CD14-positive monocyte (primary cell): Measurements from ENCODE around the gene ITGB1. TPM values are rescaled to one million over a fixed set of nuclear protein-coding genes. Genes with fewer than 3 reads are reported as not detected.

Experiments used
- DNase-seq, 3 donors: peaks; one replicate each; pipeline ENCODE4 v3.0.0-alpha.2; 2011 to 2022
- H2AFZ ChIP-seq: 2 replicates; pipeline ENCODE4 v1.6.0; 2012; ENCODE audit warnings: mild to moderate bottlenecking, low read depth, low read length, inconsistent platforms; ENCODE audit not compliant: insufficient read depth, poor library complexity, severe bottlenecking
- H3K27ac ChIP-seq, 2 donors: 1 replicate in 1 of 2; 2 replicates in 1 of 2; pipeline ENCODE4 v1.5.1; 2012 to 2013; ENCODE audit warnings: low read length in 2 of 2, control low read depth in 1 of 2, inconsistent platforms in 1 of 2, low read depth in 1 of 2, mild to moderate bottlenecking in 1 of 2
- H3K27me3 ChIP-seq, 2 donors: one replicate each; pipeline versions ENCODE4 v1.6.0 to v1.6.1; 2011 to 2013; ENCODE audit warnings: low read length in 2 of 2; ENCODE audit not compliant: control insufficient read depth in 2 of 2, insufficient read depth in 2 of 2
- H3K36me3 ChIP-seq, 2 donors: replicated peaks in 1 of 2; 1 replicate in 1 of 2; 2 replicates in 1 of 2; pipeline versions ENCODE4 v1.5.1 to v1.6.1; 2012 to 2013; ENCODE audit warnings: low read length in 2 of 2, control low read depth in 1 of 2, inconsistent platforms in 1 of 2, mild to moderate bottlenecking in 1 of 2; ENCODE audit not compliant: insufficient read depth in 2 of 2, control insufficient read depth in 1 of 2
- H3K4me1 ChIP-seq, 2 donors: 1 replicate in 1 of 2; 2 replicates in 1 of 2; pipeline versions ENCODE4 v1.5.1 to v1.6.1; 2012 to 2013; ENCODE audit warnings: low read length in 2 of 2, control low read depth in 1 of 2, inconsistent platforms in 1 of 2, mild to moderate bottlenecking in 1 of 2, moderate library complexity in 1 of 2; ENCODE audit not compliant: insufficient read depth in 2 of 2, control insufficient read depth in 1 of 2
- H3K4me2 ChIP-seq: replicated peaks from 2 replicates; pipeline ENCODE3; 2012; ENCODE audit warnings: low read length, moderate library complexity, mild to moderate bottlenecking; ENCODE audit not compliant: poor library complexity, severe bottlenecking; ENCODE audit errors: extremely low read depth
- H3K4me3 ChIP-seq, 3 experiments: fragments of 200-600 bp in 1 of 3; sonication (generic) in 1 of 3; replicated peaks in 1 of 3; 1 replicate in 2 of 3; 2 replicates in 1 of 3; pipeline ENCODE4 v1.5.1; 2011 to 2013; ENCODE audit warnings: low read length in 3 of 3, mild to moderate bottlenecking in 3 of 3, control low read depth in 2 of 3, low read depth in 2 of 3, inconsistent platforms in 1 of 3, moderate library complexity in 1 of 3
- H3K79me2 ChIP-seq: 2 replicates; pipeline ENCODE4 v1.6.0; 2012; ENCODE audit warnings: mild to moderate bottlenecking, control low read depth, inconsistent platforms, low read length, moderate library complexity; ENCODE audit not compliant: insufficient read depth
- H3K9ac ChIP-seq: 2 replicates; pipeline ENCODE4 v1.6.0; 2017; ENCODE audit warnings: low read length, mild to moderate bottlenecking; ENCODE audit not compliant: insufficient read depth, poor library complexity, severe bottlenecking
- H3K9me3 ChIP-seq, 2 donors: replicated peaks in 1 of 2; 1 replicate in 1 of 2; 2 replicates in 1 of 2; pipeline versions ENCODE4 v1.5.1 to v1.6.1; 2012 to 2013; ENCODE audit warnings: low read length in 2 of 2, control low read depth in 1 of 2; ENCODE audit not compliant: control insufficient read depth in 1 of 2, insufficient read depth in 1 of 2
- H4K20me1 ChIP-seq: 2 replicates; pipeline ENCODE4 v1.6.0; 2012; ENCODE audit warnings: mild to moderate bottlenecking, low read length, control low read depth, moderate library complexity; ENCODE audit not compliant: insufficient read depth
- H3K27ac Mint-ChIP-seq, 7 donors: one replicate each; pipeline ENCODE4 v1.8.0; 2020; ENCODE audit warnings: mild to moderate bottlenecking in 7 of 7, mixed read lengths in 7 of 7, moderate library complexity in 6 of 7, inconsistent platforms in 2 of 7
- H3K27me3 Mint-ChIP-seq, 3 donors: one replicate each; pipeline ENCODE4 v1.8.0; 2021 to 2022; ENCODE audit warnings: low read depth in 3 of 3, mild to moderate bottlenecking in 3 of 3, mixed read lengths in 3 of 3, moderate library complexity in 3 of 3, inconsistent platforms in 1 of 3
- H3K36me3 Mint-ChIP-seq, 2 donors: one replicate each; pipeline ENCODE4 v1.8.0; 2020; ENCODE audit warnings: mixed read lengths in 2 of 2, inconsistent platforms in 1 of 2, mild to moderate bottlenecking in 1 of 2
- H3K4me1 Mint-ChIP-seq: one replicate; pipeline ENCODE4 v1.8.0; 2020; ENCODE audit warnings: mild to moderate bottlenecking, mixed read lengths
- H3K4me3 Mint-ChIP-seq, 2 donors: one replicate each; pipeline ENCODE4 v1.8.0; 2020; ENCODE audit warnings: mild to moderate bottlenecking in 2 of 2, mixed read lengths in 2 of 2, moderate library complexity in 1 of 2
- H3K9me3 Mint-ChIP-seq, 7 donors: one replicate each; pipeline ENCODE4 v1.8.0; 2020 to 2022; ENCODE audit warnings: mixed read lengths in 7 of 7, mild to moderate bottlenecking in 6 of 7, moderate library complexity in 6 of 7, inconsistent platforms in 2 of 7
- WGBS: methylation state at CpG from one replicate; pipeline ENCODE4 v1.1.5; 2013; ENCODE audit warnings: missing lambda C conversion rate; ENCODE audit not compliant: insufficient coverage; 5-methylcytosine and 5-hydroxymethylcytosine counted together
- intact Hi-C, 2 donors: fragments of 100-400 bp; cut with micrococcal nuclease; formaldehyde crosslinking; loops; one replicate each; pipeline versions ENCODE4 v1.15.0 to v1.15.1; 2023
- polyA plus RNA-seq, 3 donors: library from polyadenylated mRNA; depleted of rRNA in 1 of 3; unstranded in 2 of 3; stranded (reverse) in 1 of 3; fragments of 300-500 nt in 2 of 3; fragments of >200 nt in 1 of 3; fragmentation: Illumina TruSeq in 2 of 3; gene quantifications; 1 replicate in 2 of 3; 2 replicates in 1 of 3; pipeline ENCODE4 v1.2.3, GENCODE V29; 2012 to 2021
- TF ChIP-seq, protein P1 (sequence below): fragments of 200-600 bp; IDR thresholded peaks from one replicate; pipeline ENCODE4 v1.8.0; 2022; ENCODE audit warnings: antibody characterized with exemption, mild to moderate bottlenecking

The ITGB1 gene
- polyA plus RNA-seq, 3 donors = 58.2 to 157 (median 127) TPM

DNA sequence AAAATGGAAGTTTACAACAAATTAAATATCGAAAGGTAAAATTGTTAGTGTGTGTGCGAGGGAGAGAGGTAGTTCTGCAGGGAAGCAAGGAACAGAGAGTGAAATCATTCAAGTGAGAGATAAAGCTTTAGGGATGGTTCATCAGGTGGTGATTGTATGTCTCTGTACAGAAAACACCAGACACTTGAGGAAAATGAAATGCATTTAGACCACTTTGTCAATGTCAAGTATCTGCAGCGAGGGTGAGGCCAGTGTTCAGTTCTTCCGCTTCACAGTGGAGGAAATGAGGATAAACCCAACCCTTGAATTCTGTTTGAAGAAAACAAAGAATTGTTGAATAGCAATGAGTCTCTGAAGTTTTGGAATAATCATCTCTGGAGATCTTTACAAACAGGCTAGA is 14.4 kb upstream of the ITGB1 start:
- H4K20me1 ChIP-seq = no peaks in the 10 kb centered on the region
- Mint-ChIP-seq H3K27ac (no peak overlapping the region), H3K4me1 (no peaks in the 10 kb centered on the region), H3K36me3 (no peaks in the 10 kb centered on the region), H3K4me3 (no peak overlapping the region), H3K27me3 (peaks cover 3 to 5% (median 3%) of the 10 kb centered on the region in 3 donors), H3K9me3 (no peaks in the 10 kb centered on the region)
- DNase-seq = no peak
- no peak overlapping the region for H3K4me2 ChIP-seq
- no peak overlapping the region for H3K27ac ChIP-seq
- H3K4me1 ChIP-seq = no peaks in the 10 kb centered on the region
- intact Hi-C loops = no loop called here
- H3K27me3 ChIP-seq = no peaks in the 10 kb centered on the region
- TF ChIP-seq, protein P1, sequence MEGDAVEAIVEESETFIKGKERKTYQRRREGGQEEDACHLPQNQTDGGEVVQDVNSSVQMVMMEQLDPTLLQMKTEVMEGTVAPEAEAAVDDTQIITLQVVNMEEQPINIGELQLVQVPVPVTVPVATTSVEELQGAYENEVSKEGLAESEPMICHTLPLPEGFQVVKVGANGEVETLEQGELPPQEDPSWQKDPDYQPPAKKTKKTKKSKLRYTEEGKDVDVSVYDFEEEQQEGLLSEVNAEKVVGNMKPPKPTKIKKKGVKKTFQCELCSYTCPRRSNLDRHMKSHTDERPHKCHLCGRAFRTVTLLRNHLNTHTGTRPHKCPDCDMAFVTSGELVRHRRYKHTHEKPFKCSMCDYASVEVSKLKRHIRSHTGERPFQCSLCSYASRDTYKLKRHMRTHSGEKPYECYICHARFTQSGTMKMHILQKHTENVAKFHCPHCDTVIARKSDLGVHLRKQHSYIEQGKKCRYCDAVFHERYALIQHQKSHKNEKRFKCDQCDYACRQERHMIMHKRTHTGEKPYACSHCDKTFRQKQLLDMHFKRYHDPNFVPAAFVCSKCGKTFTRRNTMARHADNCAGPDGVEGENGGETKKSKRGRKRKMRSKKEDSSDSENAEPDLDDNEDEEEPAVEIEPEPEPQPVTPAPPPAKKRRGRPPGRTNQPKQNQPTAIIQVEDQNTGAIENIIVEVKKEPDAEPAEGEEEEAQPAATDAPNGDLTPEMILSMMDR = no peak
- 95% methylated on average over 3 of the region's 4 CpGs for whole genome bisulfite sequencing
- no peak overlapping the region for H3K4me3 ChIP-seq
- H3K79me2 ChIP-seq = no peaks in the 10 kb centered on the region
- H2AFZ ChIP-seq = no peak overlapping the region
- H3K9ac ChIP-seq = no peak overlapping the region
- no peaks in the 10 kb centered on the region for H3K36me3 ChIP-seq
- no peaks in the 10 kb centered on the region for H3K9me3 ChIP-seq

DNA sequence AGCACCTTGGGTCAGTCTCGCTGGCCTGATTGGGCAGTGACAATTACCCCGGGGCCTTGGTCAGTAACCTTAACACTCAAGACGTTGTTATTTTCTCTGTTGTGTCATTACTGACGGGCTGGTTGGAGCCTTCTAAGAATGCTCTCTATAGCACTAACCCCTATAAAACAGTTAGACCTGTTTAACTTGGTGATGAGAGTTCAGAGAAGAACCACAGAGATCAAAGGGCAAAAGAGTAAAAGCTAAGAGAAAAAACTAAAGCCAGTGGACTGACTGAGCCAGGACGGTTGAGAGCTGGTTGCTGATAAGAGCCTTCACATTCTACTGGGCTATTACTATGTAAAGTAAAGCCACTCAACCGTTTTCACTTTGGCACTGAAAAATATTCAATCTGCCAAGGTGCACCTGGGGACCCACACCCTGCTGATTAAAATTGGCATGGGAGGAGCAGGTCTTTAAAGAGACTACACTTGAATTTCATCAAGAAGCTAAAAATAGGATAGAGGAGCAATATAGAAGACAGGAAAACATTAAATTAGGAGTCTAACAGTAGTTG is 13.6 kb upstream of the ITGB1 start:
- H3K9me3 Mint-ChIP-seq = peaks cover 0 to 1% (median 0%) of the 10 kb centered on the region in 7 donors
- TF ChIP-seq, protein P1 = no peak
- intact Hi-C loops = no loop called here
- no peaks in the 10 kb centered on the region for H3K36me3 ChIP-seq
- no peak overlapping the region for H3K27ac Mint-ChIP-seq
- H3K4me1 Mint-ChIP-seq = no peaks in the 10 kb centered on the region
- H3K4me3 ChIP-seq = no peak overlapping the region
- no peaks in the 10 kb centered on the region for H3K9me3 ChIP-seq
- H3K4me2 ChIP-seq = no peak overlapping the region
- no peak for DNase-seq
- no peaks in the 10 kb centered on the region for H3K79me2 ChIP-seq
- H3K27me3 ChIP-seq = no peaks in the 10 kb centered on the region
- H3K27me3 Mint-ChIP-seq = peaks cover 2 to 5% (median 2%) of the 10 kb centered on the region in 3 donors
- no peak overlapping the region for H3K27ac ChIP-seq
- no peak overlapping the region for H3K4me3 Mint-ChIP-seq
- no peaks in the 10 kb centered on the region for H3K36me3 Mint-ChIP-seq
- H3K9ac ChIP-seq = no peak overlapping the region
- H4K20me1 ChIP-seq = no peaks in the 10 kb centered on the region
- no peak overlapping the region for H2AFZ ChIP-seq
- H3K4me1 ChIP-seq = no peaks in the 10 kb centered on the region
- WGBS = 100% methylated on average over 1 of the region's 6 CpGs
